ENCODE measurements around the gene KLK5. TPM values are rescaled to one million over a fixed set of nuclear protein-coding genes. Genes with fewer than 3 reads are reported as not detected.

Gene KLK5
- polyA plus RNA-seq, 3 donors = not detected

DNA sequence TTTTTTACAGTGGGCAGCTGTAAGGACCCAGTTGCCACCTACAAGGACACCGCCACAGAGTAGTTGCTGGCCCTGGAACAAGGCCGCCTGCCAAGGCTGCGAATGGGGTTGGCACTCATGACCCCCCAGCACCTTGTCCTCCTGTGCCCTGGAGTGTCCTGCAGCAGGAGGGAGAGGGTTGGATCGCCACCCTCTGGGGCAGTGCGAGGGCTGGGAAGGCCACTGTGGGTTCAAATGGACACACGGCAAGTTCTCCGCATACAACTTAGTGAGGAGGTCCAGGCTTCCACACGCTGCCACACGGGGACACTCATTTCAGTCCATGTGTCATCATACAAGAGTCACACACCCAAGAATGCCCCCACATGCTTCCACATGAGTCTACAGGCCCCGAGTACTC lies 47.6 kb upstream of the KLK5 start:
- TF ChIP-seq, protein P1, sequence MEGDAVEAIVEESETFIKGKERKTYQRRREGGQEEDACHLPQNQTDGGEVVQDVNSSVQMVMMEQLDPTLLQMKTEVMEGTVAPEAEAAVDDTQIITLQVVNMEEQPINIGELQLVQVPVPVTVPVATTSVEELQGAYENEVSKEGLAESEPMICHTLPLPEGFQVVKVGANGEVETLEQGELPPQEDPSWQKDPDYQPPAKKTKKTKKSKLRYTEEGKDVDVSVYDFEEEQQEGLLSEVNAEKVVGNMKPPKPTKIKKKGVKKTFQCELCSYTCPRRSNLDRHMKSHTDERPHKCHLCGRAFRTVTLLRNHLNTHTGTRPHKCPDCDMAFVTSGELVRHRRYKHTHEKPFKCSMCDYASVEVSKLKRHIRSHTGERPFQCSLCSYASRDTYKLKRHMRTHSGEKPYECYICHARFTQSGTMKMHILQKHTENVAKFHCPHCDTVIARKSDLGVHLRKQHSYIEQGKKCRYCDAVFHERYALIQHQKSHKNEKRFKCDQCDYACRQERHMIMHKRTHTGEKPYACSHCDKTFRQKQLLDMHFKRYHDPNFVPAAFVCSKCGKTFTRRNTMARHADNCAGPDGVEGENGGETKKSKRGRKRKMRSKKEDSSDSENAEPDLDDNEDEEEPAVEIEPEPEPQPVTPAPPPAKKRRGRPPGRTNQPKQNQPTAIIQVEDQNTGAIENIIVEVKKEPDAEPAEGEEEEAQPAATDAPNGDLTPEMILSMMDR (IDR thresholded peaks at IDR 0.05) = no peak
- Histone ChIP-seq H3K36me3 (replicated peaks in 1 of 2; ENCODE audit: control insufficient read depth in 1 of 2, insufficient read depth in 2 of 2, low read length in 2 of 2) (no peaks in the 10 kb centered on the region), H3K27me3 (ENCODE audit: control insufficient read depth in 2 of 2, insufficient read depth in 2 of 2, low read length in 2 of 2) (peaks cover 0 to 5% of the 10 kb centered on the region in 2 donors), H3K4me2 (replicated peaks; ENCODE audit: extremely low read depth, low read length, poor library complexity, severe bottlenecking) (no peak overlapping the region), H3K4me3 (replicated peaks in 1 of 3; ENCODE audit: low read depth in 2 of 3, low read length in 3 of 3) (no peak overlapping the region), H4K20me1 (ENCODE audit: insufficient read depth, low read length) (no peaks in the 10 kb centered on the region), H3K27ac (ENCODE audit: low read depth in 1 of 2, low read length in 2 of 2) (no peak overlapping the region), H3K79me2 (ENCODE audit: insufficient read depth, low read length) (no peaks in the 10 kb centered on the region), H3K9ac (ENCODE audit: insufficient read depth, low read length, poor library complexity, severe bottlenecking) (no peak overlapping the region), H2AFZ (ENCODE audit: insufficient read depth, low read depth, low read length, poor library complexity, severe bottlenecking) (no peak overlapping the region), H3K4me1 (ENCODE audit: control insufficient read depth in 1 of 2, insufficient read depth in 2 of 2, low read length in 2 of 2) (no peaks in the 10 kb centered on the region), H3K9me3 (replicated peaks in 1 of 2; ENCODE audit: control insufficient read depth in 1 of 2, insufficient read depth in 1 of 2, low read length in 2 of 2) (peaks cover 5% of the 10 kb centered on the region in 2 donors)
- H3K9me3 Mint-ChIP-seq = peaks cover 4 to 13% (median 9%) of the 10 kb centered on the region in 7 donors
- H3K36me3 Mint-ChIP-seq = no peaks in the 10 kb centered on the region
- no peak overlapping the region for H3K27ac Mint-ChIP-seq
- H3K4me1 Mint-ChIP-seq = peaks cover 4% of the 10 kb centered on the region
- intact Hi-C loops (cut with micrococcal nuclease) = no loop called here
- no peak for DNase-seq
- WGBS (ENCODE audit: insufficient coverage) = 92% methylated on average over 10 of the region's 10 CpGs
- peaks cover 12 to 48% (median 36%) of the 10 kb centered on the region in 3 donors for H3K27me3 Mint-ChIP-seq (ENCODE audit: low read depth in 3 of 3)
- H3K4me3 Mint-ChIP-seq = no peak overlapping the region

DNA sequence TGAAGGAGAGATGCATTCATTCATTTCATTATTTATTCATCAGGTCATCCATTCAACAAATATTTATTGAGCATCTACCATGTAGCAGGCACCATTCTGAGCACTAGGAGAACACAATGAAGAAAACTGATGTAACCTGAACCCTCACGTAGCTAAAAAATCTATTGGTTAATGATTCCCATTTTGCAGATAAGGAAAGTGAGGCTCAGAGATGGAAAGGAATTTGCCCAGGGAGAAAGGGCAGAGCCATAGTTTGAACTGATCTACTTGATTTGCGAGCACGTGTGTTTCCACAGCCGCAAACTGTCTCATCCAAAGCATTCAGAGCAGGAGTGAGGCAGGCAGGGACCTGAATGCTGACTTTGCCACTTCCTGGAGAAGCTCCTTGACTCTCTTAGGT lies 45.8 kb upstream of the KLK5 start:
- Histone ChIP-seq H3K4me2 (replicated peaks; ENCODE audit: extremely low read depth, low read length, poor library complexity, severe bottlenecking) (no peak overlapping the region), H3K4me3 (replicated peaks in 1 of 3; ENCODE audit: low read depth in 2 of 3, low read length in 3 of 3) (no peak overlapping the region), H3K36me3 (replicated peaks in 1 of 2; ENCODE audit: control insufficient read depth in 1 of 2, insufficient read depth in 2 of 2, low read length in 2 of 2) (no peaks in the 10 kb centered on the region), H4K20me1 (ENCODE audit: insufficient read depth, low read length) (no peaks in the 10 kb centered on the region), H2AFZ (ENCODE audit: insufficient read depth, low read depth, low read length, poor library complexity, severe bottlenecking) (no peak overlapping the region), H3K79me2 (ENCODE audit: insufficient read depth, low read length) (no peaks in the 10 kb centered on the region), H3K4me1 (ENCODE audit: control insufficient read depth in 1 of 2, insufficient read depth in 2 of 2, low read length in 2 of 2) (no peaks in the 10 kb centered on the region), H3K9me3 (replicated peaks in 1 of 2; ENCODE audit: control insufficient read depth in 1 of 2, insufficient read depth in 1 of 2, low read length in 2 of 2) (peaks cover 5 to 9% of the 10 kb centered on the region in 2 donors), H3K9ac (ENCODE audit: insufficient read depth, low read length, poor library complexity, severe bottlenecking) (no peak overlapping the region), H3K27ac (ENCODE audit: low read depth in 1 of 2, low read length in 2 of 2) (no peak overlapping the region), H3K27me3 (ENCODE audit: control insufficient read depth in 2 of 2, insufficient read depth in 2 of 2, low read length in 2 of 2) (peaks cover 0 to 5% of the 10 kb centered on the region in 2 donors)
- TF ChIP-seq, protein P1 (IDR thresholded peaks at IDR 0.05) = no peak
- Mint-ChIP-seq H3K9me3 (peaks cover 4 to 19% (median 13%) of the 10 kb centered on the region in 7 donors), H3K4me1 (peaks cover 4% of the 10 kb centered on the region), H3K36me3 (no peaks in the 10 kb centered on the region), H3K4me3 (no peak overlapping the region), H3K27me3 (ENCODE audit: low read depth in 3 of 3) (peaks cover 10 to 45% (median 31%) of the 10 kb centered on the region in 3 donors), H3K27ac (no peak overlapping the region)
- no peak for DNase-seq
- WGBS (ENCODE audit: insufficient coverage) = 88% methylated on average over 4 of the region's 4 CpGs
- intact Hi-C loops (cut with micrococcal nuclease) = no loop called here

All from CD14-positive monocyte (primary cell).